Purkinje cell (primary cell): ENCODE results near the gene PTAR1. TPM values are rescaled to one million over a fixed set of nuclear protein-coding genes. Genes with fewer than 3 reads are reported as not detected.

Experiments
- polyA plus RNA-seq: library from polyadenylated mRNA; unstranded; fragments of >200 nt; fragmentation: Nextera tagmentation; gene quantifications from 2 replicates; pipeline ENCODE4 v1.2.1, GENCODE V29; 2014

The PTAR1 gene
- polyA plus RNA-seq: 46.9 and 47.4 TPM in 2 replicates

DNA sequence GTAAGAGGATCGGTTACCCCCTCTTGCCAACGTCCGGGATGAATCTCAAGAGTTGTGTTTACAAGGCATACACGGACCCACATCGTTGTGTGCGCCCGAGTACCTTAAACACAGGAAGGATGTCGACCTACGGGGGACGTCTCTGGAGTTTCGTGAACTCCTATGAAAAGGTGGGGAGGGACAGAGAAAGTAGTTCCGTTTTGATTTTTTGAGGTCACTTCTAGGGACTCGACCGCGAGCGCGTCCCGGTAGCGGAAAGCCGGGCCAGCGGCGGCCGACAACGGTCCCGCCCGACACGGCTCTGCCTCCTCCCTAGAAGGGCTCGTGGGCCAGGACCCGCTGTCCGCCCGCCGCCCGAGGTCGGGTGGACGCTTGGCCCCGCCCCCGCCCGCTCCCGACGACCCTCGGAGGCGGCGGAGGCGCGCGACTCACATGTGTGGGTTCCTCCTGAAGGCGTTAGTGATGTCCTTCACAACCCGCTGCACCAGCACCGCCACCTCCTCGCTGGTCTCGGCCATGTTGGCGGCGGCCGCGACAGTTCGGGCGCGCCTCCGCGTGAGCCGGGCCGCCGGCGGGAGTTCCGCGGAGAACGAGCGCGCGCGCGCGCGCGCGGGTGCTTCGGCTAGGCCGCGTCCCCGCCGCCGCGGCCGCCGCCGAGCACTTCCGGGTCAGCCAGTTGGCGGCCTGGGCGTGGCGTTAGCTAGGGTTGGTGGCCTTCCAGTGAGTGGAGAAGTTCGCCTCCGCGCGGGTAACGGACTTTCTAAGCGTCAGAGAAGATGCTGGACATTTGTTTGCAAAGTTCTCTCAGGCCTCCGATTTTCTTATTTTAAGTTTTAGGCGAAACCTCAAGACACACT, at the start of gene PTAR1:
Gene PTAR1 (minus strand): TSS at position 591 of the 857 bp plus-strand sequence. CDS start 73 bp downstream, at position 518.

DNA sequence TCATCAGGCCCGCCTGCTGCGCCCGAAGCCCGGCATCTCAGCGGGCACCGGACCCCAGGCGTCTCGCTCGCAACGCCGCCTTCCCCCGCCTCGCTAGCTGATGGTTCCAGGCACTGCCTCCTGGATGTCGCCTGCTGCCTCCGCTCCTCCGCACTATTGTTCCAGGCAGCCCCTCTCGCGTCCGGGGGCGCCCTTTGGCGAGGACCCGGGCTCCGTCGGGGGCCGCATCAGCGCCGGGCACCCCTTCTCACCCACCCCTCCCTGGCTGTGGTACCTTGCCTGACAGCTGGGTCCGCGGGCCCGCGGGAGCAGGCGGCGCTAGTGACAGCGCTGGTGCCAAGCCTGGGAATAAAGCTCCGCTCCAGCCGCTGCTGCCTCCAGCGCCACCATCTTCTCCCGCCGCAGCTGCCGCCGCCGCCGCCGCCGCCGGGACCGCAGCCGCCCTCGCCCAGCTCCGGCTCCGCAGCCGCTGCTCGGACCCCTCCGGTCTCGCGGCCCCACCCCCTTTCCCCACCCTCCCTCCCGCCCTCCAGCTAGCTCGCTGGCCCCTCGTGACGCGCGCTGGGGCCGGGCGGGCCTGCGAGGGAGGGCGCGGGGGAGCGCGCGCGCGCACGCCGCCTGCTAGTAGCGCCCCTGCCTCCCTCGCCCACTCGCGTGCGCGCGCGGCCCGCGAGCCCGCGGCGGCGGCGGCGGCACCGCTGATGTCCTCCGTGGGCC, 87.8 kb downstream of the PTAR1 start, which contains the start of gene APBA1:
Gene APBA1 (minus strand): TSS at position 493 of the 717 bp plus-strand sequence.

Other genes with a start within 250 kb of the PTAR1 start
- 6.8 and 9.0 TPM in 2 replicates for gene APBA1, start 87.6 kb downstream of the PTAR1 start, polyA plus RNA-seq
- not detected in 2 replicates for gene CFAP95, start 60.8 kb upstream of the PTAR1 start, polyA plus RNA-seq